Smooth muscle cell (in vitro differentiated cells): ENCODE data around the gene CUX1. TPM values are rescaled to one million over a fixed set of nuclear protein-coding genes. Genes with fewer than 3 reads are reported as not detected.

ENCODE experiments used
- DNase-seq: peaks from one replicate; lab custom pipeline; 2025; ENCODE audit not compliant: unreplicated experiment; lab: John Stamatoyannopoulos, UW
- H2AFZ ChIP-seq: fragments of 200-600 bp; sonication (generic); 2 replicates; pipeline ENCODE4 v1.6.0; 2016; ENCODE audit warnings: antibody characterized with exemption, low read depth, mild to moderate bottlenecking
- H3F3A ChIP-seq: fragments of 200-600 bp; sonication (generic); 2 replicates; pipeline ENCODE4 v1.6.0; 2017; ENCODE audit warnings: antibody characterized with exemption, low read depth
- H3K27ac ChIP-seq: fragments of 200-600 bp; sonication (generic); 2 replicates; pipeline ENCODE4 v1.5.1; 2016; ENCODE audit warnings: low read depth, mild to moderate bottlenecking
- H3K27me3 ChIP-seq: fragments of 200-600 bp; sonication (generic); 2 replicates; pipeline ENCODE4 v1.6.1; 2016; ENCODE audit warnings: low read depth, mild to moderate bottlenecking
- H3K36me3 ChIP-seq: fragments of 200-600 bp; sonication (generic); 2 replicates; pipeline ENCODE4 v1.5.1; 2016; ENCODE audit warnings: low read depth
- H3K4me1 ChIP-seq: fragments of 200-600 bp; sonication (generic); 2 replicates; pipeline ENCODE4 v1.5.1; 2016; ENCODE audit warnings: low read depth
- H3K4me2 ChIP-seq: fragments of 200-600 bp; sonication (generic); 2 replicates; pipeline ENCODE4 v1.6.0; 2016; ENCODE audit warnings: mild to moderate bottlenecking
- H3K4me3 ChIP-seq: fragments of 200-600 bp; sonication (generic); 2 replicates; pipeline ENCODE4 v1.5.1; 2016; ENCODE audit warnings: mild to moderate bottlenecking
- H3K79me2 ChIP-seq: fragments of 200-600 bp; sonication (generic); 2 replicates; pipeline ENCODE4 v1.6.0; 2016; ENCODE audit warnings: low read depth, mild to moderate bottlenecking
- H3K9ac ChIP-seq: fragments of 200-600 bp; sonication (generic); 2 replicates; pipeline ENCODE4 v1.6.0; 2016; ENCODE audit warnings: low read depth
- H3K9me3 ChIP-seq: fragments of 200-600 bp; sonication (generic); replicated peaks from 2 replicates; pipeline ENCODE4 v1.5.1; 2016; ENCODE audit warnings: low read depth
- H4K20me1 ChIP-seq: fragments of 200-600 bp; sonication (generic); 2 replicates; pipeline ENCODE4 v1.6.0; 2016; ENCODE audit warnings: low read depth
- CTCF ChIP-seq: fragments of 200-600 bp; sonication (generic); IDR thresholded peaks from 2 replicates; pipeline ENCODE4 v1.5.1; 2017; ENCODE audit warnings: borderline replicate concordance, mild to moderate bottlenecking, antibody characterized with exemption; ENCODE audit not compliant: insufficient read depth, poor library complexity, severe bottlenecking
- WGBS: methylation state at CpG from one replicate; pipeline ENCODE4 v1.1.7; 2016; ENCODE audit warnings: low lambda C conversion rate; 5-methylcytosine and 5-hydroxymethylcytosine counted together
- polyA plus RNA-seq: library from polyadenylated mRNA; unstranded; fragments of >200 nt; fragmentation: Nextera tagmentation; extraction: Ambion mirVana; gene quantifications from 2 replicates; pipeline ENCODE4 v1.2.1, GENCODE V29; 2016
- total RNA-seq: library from RNA; depleted of rRNA; stranded (reverse); fragments of >200 nt; gene quantifications from 2 replicates; pipeline ENCODE4 v1.2.3, GENCODE V29; 2014

CUX1 gene
- total and polyA plus RNA-seq, 2 experiments from 2014 or later: 56.3 to 78.4 TPM

- no peak overlapping the region for H3K9ac ChIP-seq
- H3K79me2 ChIP-seq: no peaks in the 10 kb centered on the region
- no peak overlapping the region for H3K4me2 ChIP-seq
- H3K9me3 ChIP-seq: no peaks in the 10 kb centered on the region
- H3K36me3 ChIP-seq: no peaks in the 10 kb centered on the region
- H4K20me1 ChIP-seq: no peaks in the 10 kb centered on the region
- WGBS: 96% methylated on average over 2 of the region's 2 CpGs
- H3K4me3 ChIP-seq: no peak overlapping the region
- TF ChIP-seq CTCF: no peak
- H2AFZ ChIP-seq: no peak overlapping the region
- no peaks in the 10 kb centered on the region for H3K27me3 ChIP-seq
- no peaks in the 10 kb centered on the region for H3F3A ChIP-seq
- peaks cover 2% of the 10 kb centered on the region for H3K4me1 ChIP-seq
- no peak for DNase-seq
- H3K27ac ChIP-seq: no peak overlapping the region
Measured at GRCh38 chr7:102312317-102312716, 494.9 kb downstream of the CUX1 start.

- Histone ChIP-seq H3K27ac (no peak overlapping the region), H3K36me3 (no peaks in the 10 kb centered on the region), H3K9ac (no peak overlapping the region), H3K9me3 (no peaks in the 10 kb centered on the region), H2AFZ (no peak overlapping the region), H3K4me2 (no peak overlapping the region), H4K20me1 (no peaks in the 10 kb centered on the region), H3K4me1 (no peaks in the 10 kb centered on the region), H3K27me3 (no peaks in the 10 kb centered on the region), H3F3A (no peaks in the 10 kb centered on the region), H3K4me3 (no peak overlapping the region), H3K79me2 (no peaks in the 10 kb centered on the region)
- WGBS: 95% methylated on average over 21 of the region's 22 CpGs
- no peak for TF ChIP-seq CTCF
- no peak for DNase-seq
Measured at GRCh38 chr7:102313997-102314780, 496.8 kb downstream of the CUX1 start.

GRCh38 chr7:102317231-102318059 is 500.0 kb downstream of the CUX1 start:
- Histone ChIP-seq H3K79me2 (no peaks in the 10 kb centered on the region), H3K4me1 (no peaks in the 10 kb centered on the region), H4K20me1 (no peaks in the 10 kb centered on the region), H3K4me2 (no peak overlapping the region), H3K27me3 (no peaks in the 10 kb centered on the region), H3K9ac (no peak overlapping the region), H3K27ac (no peak overlapping the region), H3K9me3 (no peaks in the 10 kb centered on the region), H3F3A (no peaks in the 10 kb centered on the region), H3K4me3 (no peak overlapping the region), H2AFZ (no peak overlapping the region), H3K36me3 (no peaks in the 10 kb centered on the region)
- WGBS: 79% methylated on average over 24 of the region's 24 CpGs
- no peak for TF ChIP-seq CTCF
- no peak for DNase-seq
